GM18499 (cell line): ENCODE measurements around the gene FAM131C.

Source experiments
- ATAC-seq: cut with Tn5 transposase; IDR thresholded peaks from one replicate; pipeline ENCODE4 v1.9.1; 2021; ENCODE audit warnings: moderate number of reproducible peaks; ENCODE audit not compliant: insufficient read depth, unreplicated experiment

The FAM131C gene, protein sequence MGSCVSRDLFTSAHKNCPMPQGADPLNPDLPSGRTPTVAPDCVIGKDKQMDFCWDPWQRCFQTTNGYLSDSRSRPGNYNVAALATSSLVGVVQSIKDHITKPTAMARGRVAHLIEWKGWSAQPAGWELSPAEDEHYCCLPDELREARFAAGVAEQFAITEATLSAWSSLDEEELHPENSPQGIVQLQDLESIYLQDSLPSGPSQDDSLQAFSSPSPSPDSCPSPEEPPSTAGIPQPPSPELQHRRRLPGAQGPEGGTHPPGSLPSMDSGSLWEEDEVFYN

DNA sequence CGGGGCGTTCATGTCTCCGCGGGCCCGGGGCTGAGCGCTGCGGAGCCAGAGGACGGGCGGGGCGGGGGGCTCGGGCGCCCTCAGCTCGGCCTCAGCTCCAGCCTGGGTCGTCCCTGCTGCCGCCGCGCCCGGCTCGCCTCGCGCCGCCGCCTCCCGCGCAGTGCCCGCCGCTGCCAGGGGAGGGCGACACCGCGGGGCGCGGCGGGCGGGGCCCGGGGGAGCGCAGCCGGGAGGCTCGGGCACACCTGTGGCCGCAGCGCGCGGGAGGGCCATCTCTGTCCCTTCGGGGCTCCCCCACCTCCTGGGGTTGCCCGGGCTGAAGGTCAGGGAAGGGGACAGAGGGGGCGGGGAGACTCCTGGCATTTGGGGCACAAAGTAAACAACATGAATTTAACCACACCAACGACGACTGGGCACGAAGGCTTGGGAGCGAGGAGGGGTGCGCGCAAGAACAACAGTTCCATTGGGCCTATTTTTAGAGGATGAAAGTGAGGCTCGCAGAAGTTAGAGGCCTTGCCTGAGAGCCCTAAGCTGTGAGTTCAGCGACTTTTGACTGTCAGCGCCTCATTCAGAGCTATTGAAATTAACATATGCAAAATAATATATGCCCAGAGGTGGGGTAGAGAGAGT lies at the start of gene FAM131C:
Gene FAM131C (minus strand): TSS at position 162 of the 630 bp plus-strand sequence. CDS start 209 bp downstream, outside the sequence.
- no peak for ATAC-seq

DNA sequence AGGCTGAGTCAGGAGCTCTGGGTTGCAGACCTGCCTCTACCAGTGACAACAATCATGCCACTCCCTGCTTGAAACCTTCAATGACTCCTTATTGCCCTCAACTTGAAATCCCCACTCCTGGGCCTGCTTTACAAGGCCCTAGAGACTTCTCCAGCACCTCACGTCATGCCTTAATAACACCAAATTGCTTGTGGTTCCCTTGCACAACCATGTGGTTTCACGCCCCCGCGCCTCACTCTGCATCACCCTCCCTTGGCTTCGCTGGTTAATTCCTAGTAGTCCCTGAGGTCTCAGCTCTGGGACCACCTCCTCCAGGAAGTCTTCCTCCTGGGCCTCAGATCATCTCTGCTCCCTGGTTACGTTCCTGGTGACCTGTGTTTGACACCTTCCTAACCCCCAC lies 49.5 kb upstream of the FAM131C start:
- no peak for ATAC-seq

DNA sequence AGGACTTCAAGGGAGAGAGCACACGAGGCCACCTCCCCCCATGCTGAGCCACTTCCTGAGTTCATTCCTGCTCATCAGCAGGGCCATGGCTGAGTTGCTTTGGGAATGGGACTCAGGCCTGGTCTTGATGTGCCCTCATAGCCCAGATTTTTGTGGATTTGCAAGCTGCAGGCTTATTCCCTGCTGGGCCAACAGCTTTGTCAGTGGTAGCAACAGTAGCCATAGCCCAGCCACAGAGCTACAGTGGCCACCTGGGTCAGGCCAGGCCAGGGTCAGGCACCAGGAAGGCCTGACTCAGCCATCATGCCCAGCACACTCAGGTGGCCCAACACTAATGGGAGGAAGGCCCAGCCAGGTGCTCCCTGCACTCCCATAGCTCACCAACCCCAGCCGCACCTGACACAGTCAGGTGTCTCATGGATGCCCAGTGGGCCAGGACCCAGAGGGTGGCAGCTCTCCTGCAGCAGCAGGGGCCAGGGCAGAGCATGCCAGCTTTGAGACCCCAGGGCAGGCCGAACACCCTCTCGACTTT lies 49.0 kb upstream of the FAM131C start:
- ATAC-seq, result no peak

- ATAC-seq, result no peak
Measured at GRCh38 chr1:16120940-16121410, 47.5 kb upstream of the FAM131C start.

DNA sequence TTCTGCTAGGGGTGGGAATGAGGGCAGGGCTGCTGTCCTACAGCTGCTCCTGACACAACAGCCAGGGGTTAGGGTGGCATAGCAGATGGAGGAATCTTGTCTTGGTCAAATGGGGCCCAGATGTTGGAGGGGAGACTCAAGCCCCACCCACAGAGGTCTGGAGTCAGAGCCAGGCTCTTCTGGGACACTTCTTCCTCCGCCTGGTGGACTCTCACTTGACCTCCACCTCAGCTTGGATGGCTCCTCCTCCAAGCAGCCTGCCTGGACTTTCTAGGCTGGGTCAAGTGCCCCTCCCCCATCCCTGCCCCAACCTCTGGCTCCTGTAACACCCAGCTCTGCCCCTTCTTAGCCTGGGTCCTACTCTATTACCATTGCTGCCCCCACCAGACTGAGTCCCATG lies 47.0 kb upstream of the FAM131C start:
- no peak for ATAC-seq

- no peak for ATAC-seq
Measured at GRCh38 chr1:16119926-16120325, 46.5 kb upstream of the FAM131C start.

GRCh38 chr1:16119504-16119903 lies 46.1 kb upstream of the FAM131C start:
- no peak for ATAC-seq

- no peak for ATAC-seq
Measured at GRCh38 chr1:16118706-16119105, 45.3 kb upstream of the FAM131C start.

DNA sequence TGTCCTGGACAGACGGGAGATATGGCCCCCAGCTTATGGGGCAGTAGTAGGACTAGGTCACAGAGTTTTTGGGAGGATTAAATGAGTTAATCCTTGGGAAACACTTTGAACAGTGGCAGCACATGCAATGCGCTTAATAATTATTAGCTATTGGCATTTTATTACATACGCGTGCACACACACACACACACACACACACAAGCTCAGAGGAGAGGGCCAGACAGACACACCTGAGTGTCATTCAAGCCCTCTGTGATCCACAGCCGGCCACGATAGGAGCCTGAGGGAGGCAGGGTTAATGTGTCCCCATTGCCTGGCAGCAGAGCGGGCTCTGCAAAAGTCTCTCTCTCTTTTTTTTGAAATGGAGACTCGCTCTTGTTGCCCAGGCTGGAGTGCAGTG lies 44.5 kb upstream of the FAM131C start:
- ATAC-seq, result no peak

DNA sequence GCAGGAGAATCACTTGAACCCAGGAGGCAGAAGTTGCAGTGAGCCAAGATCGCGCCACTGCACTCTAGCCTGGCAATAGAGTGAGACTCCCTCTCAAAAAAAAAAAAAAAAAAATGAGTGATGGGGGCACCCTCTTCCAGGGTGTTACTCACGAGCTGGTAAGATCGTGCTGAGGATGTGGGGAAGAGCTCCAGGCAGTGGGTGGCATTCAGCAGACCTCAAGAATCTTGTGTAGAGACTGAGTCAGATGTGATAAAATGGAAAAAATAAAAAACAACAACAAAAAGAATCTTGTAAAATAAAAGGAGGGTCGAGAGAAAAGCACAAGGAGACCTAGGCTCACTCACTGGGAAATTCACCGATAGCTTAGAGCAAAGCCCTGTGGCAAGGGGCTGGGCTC lies 43.9 kb upstream of the FAM131C start:
- ATAC-seq, result no peak

DNA sequence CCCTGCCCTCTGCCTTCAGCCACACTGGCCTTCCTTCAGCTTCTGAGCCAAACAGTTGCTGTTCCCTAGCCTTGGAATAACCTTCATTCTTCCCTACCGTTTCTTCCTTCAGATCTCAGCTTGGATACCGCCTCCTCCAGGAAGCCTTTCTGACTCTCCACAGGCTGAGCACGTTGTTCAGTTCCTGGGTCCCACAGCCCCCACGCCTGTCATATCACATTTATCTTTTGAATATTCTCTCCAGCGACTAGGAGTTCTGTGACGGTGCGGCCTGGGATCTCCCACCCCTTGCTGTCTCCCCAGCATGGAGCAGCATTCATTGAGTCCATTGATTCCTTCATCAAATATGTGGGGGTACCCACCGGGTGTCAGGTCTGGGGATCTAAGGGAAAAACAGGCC lies 43.2 kb upstream of the FAM131C start:
- ATAC-seq, result no peak

DNA sequence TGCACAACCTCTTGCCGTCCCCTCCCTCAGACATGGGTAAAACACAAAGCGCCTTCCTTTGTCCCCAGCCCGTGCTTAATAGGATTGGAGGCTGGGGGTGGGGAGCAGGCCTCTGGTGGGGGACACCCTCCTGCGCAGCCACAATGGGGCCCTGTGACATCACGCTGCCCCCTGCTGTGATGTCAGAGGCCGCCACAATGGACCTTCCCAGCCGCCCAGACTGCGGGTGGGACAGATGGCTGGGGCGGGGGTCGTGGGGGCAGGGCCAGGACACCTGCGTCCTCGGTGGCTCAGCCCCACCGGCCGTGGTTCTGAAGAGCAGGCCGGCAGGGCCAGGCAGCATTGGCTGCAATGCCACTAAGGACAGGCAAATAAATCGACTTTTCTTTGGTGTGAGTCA lies 42.6 kb upstream of the FAM131C start:
- ATAC-seq, result no peak

GRCh38 chr1:16115468-16115983 lies 42.1 kb upstream of the FAM131C start:
- no peak for ATAC-seq

DNA sequence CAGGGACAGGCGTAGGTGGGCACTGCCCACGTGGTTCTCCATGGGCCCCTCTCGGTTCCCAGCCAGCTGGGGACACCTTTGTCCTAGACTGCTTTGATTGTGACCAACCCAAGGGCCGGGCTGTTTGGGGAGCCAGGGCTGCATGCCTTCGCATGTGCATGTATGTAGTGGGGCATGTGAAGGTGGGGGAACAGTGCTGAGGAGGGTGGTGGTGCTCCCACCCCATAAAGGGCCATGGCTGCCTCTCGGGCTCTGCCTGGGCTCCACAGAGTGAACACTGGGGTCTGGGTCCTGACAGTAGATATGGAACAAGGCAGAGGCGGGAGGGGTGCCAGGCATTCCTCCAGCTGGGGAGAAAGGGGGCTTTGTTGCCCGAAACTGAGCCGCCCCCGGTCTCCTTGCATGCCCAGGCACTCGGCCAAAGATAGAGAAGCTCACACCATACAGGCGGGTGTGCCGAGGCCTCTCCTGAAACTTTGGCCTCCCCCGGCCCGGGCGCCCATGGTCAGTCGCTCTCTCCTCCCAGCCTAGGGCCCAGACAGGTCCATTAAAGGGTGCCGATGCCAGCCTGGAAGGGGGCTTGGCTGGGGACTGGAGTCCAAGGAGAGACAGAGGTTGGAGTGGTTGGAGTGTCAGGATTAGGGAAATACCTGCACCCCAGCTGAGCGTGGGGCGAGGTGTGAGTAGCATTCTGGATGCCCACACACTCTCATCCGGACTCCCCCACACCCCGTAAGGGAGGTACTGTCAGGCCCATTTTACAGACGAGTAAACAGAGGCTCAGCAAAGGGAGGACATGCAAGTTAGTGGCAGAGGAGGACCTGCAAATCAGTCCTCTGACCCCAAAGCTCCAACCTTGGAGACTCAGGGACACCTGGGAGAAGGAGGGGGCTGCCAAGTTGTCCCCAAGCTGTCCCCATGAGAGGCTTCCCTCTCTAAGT lies 41.3 kb upstream of the FAM131C start:
- no peak for ATAC-seq

DNA sequence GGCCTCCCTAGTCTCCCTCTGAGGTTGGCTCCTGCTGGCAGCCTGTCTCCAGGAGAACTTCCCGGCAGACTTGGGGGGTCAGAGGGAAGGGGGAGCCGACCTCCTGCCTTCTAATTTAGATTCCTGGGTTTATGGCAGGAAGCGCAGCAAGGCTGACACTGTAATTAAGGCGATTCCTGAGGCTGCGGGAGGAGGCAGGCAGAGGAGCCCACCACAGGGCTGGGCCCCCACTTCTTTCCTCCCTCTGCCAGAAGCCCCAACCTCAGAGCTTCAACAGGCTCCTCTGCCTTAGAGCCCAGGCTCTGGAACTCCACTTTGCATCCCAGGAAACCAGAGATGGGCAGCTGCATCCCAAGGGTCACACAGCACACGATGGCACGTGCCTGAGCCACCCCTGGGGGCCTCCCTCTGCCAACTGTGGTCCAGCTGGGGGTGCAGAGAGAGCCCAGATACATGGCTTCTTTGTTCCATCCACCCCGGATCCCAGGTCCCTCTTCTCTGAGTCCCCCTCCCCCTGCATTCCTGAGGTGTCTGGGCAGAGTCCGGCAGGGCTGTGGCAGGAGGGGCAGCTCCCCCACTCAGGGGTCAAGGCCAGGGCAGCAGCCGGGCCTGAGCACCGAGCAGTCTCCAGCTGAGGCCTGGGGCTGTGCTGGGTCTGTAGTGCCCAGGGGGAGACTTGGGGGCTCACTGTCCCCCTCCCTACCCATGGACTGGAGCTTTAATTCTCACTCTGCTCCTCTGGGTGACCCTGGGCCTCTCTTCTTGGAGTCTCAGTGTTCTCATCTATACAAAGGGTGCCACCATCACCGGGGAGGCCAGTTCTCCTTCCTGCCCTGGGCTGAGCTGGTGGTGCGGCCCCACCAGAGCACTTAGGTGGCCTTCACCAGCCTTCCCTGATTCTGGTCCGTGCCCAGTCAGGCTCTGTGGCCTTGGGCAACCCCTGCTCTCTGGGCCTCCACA lies 39.4 kb upstream of the FAM131C start:
- no peak for ATAC-seq

- no peak for ATAC-seq
Measured at GRCh38 chr1:16111771-16112595, 38.5 kb upstream of the FAM131C start.

DNA sequence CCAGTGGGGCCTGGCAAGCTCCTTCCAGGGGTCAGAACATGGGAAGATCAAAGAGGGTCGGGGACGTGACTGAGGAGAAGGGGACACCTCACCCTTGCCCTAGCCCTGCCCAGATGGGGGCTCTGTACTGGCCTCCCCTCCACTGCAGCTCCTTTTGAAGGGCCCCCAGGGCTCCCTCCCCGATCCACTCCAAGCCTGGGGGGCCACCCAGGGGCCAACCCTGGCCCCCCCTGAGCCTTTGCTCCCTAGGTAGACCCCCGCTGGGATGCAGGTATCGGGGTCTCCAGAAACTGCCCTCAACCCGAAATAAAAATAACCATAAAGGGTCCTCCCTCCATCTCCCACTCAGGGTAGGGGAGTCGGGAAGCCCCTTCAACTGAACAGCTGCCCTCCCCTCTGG lies 37.4 kb upstream of the FAM131C start:
- no peak for ATAC-seq

GRCh38 chr1:16110456-16110855 lies 37.0 kb upstream of the FAM131C start:
- ATAC-seq, result no peak

GRCh38 chr1:16109571-16109970 lies 36.1 kb upstream of the FAM131C start:
- no peak for ATAC-seq
